T follicular helper cell (primary cell): ENCODE measurements around the gene CD93.

Experiments used
- DNase-seq: peaks from one replicate; pipeline ENCODE4 v3.0.0-alpha.2; 2020; ENCODE audit warnings: low read depth
- total RNA-seq, 2 experiments: gene quantifications; one replicate each; lab custom pipeline; 2026; lab: John Stamatoyannopoulos, UW

CD93 gene, protein sequence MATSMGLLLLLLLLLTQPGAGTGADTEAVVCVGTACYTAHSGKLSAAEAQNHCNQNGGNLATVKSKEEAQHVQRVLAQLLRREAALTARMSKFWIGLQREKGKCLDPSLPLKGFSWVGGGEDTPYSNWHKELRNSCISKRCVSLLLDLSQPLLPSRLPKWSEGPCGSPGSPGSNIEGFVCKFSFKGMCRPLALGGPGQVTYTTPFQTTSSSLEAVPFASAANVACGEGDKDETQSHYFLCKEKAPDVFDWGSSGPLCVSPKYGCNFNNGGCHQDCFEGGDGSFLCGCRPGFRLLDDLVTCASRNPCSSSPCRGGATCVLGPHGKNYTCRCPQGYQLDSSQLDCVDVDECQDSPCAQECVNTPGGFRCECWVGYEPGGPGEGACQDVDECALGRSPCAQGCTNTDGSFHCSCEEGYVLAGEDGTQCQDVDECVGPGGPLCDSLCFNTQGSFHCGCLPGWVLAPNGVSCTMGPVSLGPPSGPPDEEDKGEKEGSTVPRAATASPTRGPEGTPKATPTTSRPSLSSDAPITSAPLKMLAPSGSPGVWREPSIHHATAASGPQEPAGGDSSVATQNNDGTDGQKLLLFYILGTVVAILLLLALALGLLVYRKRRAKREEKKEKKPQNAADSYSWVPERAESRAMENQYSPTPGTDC
- 2.3 to 2.8 reads per million in 2 experiments for total RNA-seq

- DNase-seq = no peak
These were observed at the start of gene CD93 for GRCh38 chr20:23086056-23086566. Gene CD93, minus strand, starts transcription at chr20:23086324. Its CDS starts 132 bp downstream, at chr20:23086192.

- DNase-seq = no peak
These were observed 47.5 kb upstream of the CD93 start for GRCh38 chr20:23133560-23133998.

GRCh38 chr20:23132930-23133559, 46.9 kb upstream of the CD93 start:
- no peak for DNase-seq

GRCh38 chr20:23132293-23132929, 46.3 kb upstream of the CD93 start:
- no peak for DNase-seq

DNA sequence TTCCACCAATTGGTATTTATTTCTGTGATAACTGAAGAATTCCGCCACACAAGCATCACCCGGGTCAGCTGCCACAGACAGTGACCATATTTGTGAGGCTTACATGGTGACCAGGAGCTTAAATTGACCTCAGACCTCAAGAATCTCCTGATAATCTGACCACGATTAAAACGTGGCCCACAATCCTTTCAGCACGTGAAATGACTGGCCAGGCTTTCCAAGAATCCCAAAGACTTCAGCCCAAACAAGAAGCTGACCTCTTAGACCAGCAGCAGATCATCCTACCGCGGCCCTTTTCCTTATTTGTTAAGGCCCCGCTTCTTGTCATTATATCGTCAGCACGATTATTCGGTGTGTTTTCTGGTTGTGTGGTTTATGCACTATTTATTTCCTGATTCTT, 45.6 kb upstream of the CD93 start:
- DNase-seq = no peak

GRCh38 chr20:23130622-23131140, 44.6 kb upstream of the CD93 start:
- no peak for DNase-seq

DNA sequence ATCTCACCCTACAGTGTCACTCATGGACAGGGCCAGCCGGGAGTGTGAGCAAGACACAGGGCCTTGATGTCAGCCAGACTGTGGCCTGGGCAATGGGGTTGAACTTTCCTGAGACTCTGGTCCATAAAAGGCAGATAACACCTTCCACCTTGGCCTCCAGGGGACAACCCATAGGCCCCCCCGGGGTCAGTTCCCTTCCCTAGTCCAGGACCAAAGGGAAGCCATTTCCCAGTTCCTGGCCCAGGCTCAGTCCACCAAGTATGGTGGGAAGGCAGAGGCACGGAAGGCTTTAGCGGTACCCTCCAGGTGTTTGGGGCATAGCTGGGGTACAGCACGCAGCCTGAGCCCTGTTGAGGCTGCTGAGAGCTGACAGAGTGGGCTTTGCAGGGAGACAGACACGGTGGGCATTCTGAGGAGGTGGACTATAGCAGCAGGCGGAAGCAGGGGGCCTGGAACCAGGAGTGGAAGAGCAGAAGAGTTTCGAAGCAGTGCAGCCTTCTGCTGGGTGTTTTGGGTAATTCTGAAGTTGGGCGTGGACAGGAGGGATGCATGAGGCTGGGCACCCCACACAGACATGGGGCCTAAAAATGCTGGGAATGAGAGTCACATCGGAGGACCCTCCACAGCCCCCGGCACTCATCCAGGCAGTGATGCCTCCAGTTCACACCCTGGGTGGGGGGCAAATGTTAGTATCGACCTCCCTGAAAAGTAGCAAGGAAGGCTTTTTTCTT, 43.9 kb upstream of the CD93 start:
- DNase-seq = no peak

- DNase-seq = no peak
These were observed 43.1 kb upstream of the CD93 start for GRCh38 chr20:23129266-23129665.

DNA sequence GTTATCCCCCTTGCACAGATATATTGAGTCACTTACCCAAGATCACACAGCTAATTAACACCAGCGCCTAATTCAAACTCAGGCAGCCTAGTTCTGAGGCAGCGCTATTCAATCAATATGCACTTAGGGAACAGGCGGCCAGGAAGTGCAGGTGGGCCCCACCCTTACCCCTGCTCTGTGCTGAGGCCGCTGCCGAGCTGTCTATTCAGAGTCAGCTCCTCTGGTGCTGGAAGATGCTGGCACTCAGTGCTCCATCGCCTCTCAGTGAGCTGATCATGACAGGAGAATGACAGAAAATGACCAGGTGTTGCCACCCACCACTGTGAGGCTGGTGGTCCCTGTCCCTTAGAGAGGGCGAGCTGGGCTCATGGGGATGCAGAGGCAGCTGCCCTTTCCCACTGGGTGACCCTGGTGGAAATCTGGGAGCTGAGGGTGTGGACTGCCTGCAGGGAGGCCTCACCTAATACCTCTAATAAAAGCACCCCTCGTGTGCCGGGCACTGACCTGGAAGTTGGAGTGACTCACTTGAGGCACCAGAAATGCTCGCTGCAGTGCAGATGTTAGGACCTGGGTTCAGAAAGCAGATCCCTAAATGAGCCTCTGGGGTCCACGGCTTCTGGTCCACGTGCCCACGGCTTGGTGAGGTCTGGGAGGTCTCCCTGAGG, 42.5 kb upstream of the CD93 start:
- no peak for DNase-seq

- DNase-seq = no peak
These were observed 41.6 kb upstream of the CD93 start for GRCh38 chr20:23127506-23128279.

DNA sequence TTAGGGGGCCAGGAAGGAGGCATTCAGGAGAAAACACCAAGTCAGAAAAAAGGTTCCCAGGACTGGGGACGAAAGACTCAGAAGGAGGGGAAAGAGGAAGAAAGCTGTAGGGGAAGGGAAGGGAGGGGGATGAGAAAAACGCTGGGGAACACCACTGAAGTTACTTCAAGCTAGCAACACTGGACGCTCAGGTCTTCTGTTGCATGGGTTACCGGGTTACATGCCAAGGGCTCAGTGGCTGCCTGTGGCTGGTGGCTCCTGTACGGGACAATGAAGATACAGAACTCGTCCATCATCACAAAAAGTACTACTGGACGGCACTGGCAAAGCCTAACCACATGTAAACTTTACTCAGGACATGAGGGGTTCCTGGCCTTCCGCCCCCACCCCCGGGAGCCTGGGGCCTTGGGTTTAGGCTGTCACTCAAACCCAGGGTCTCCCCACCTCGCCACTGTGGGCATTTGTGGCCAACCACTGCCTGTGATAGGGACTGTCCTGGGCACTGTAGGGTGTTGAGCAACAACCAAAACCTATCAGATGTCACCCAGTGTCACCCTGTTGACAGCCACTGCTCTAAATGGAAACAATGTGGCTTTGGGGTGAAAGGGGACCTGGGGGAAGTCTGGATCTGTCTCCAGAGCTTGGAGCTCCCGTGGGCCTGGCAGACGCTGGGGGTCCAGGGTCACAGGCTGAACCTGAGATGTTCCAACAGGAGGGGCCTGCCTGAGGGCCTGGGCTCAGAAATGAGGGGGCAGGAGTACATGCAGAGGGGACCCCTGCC, 40.3 kb upstream of the CD93 start:
- no peak for DNase-seq

DNA sequence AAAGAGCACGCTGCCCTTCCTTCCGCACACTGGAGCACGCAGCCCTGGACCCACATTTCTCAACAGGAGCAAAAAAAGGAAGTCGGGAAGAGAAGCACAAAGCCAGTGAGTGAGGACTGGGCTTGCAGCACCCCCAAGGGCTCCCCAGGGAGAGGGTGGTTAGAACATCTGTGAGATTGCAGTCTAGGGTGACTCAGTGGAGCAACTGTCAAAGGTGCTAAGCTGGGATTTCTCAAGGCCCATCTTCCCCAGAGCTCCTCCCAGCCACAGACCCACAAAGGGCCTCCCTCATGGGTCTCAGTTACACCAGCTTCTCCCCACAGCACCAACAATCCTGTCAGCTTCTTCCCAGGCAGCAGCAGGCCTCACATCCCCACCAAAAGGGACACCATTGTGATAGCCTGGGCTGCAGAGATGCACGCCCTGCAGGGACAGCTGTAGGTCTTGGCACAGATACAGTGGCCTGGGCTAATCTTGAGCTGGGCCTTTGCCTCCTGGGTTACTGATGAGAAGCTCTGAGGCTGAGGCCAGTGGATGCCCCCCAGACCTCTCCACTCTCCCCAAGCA, 39.6 kb upstream of the CD93 start:
- no peak for DNase-seq

DNA sequence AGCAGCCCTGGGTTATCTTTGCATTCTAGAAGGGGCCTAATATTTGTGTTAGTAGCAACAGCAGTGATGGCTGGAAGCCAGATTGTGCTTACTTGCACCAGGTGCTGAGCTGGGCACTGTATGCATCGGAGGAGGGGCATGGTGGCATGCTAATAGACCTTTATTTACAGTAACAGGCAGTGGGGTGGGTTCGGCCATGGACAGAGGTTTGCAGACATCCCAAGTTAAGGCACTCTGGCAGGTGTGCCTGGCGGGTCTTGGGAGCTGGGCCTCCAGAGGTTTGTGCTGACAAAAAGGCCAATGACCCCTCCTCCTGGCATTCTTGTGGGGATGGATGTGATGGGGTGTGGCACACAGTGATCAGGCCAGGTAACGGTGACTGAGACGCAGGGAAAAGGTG, 39.0 kb upstream of the CD93 start:
- no peak for DNase-seq

GRCh38 chr20:23123886-23124285, 37.8 kb upstream of the CD93 start:
- DNase-seq = no peak

DNA sequence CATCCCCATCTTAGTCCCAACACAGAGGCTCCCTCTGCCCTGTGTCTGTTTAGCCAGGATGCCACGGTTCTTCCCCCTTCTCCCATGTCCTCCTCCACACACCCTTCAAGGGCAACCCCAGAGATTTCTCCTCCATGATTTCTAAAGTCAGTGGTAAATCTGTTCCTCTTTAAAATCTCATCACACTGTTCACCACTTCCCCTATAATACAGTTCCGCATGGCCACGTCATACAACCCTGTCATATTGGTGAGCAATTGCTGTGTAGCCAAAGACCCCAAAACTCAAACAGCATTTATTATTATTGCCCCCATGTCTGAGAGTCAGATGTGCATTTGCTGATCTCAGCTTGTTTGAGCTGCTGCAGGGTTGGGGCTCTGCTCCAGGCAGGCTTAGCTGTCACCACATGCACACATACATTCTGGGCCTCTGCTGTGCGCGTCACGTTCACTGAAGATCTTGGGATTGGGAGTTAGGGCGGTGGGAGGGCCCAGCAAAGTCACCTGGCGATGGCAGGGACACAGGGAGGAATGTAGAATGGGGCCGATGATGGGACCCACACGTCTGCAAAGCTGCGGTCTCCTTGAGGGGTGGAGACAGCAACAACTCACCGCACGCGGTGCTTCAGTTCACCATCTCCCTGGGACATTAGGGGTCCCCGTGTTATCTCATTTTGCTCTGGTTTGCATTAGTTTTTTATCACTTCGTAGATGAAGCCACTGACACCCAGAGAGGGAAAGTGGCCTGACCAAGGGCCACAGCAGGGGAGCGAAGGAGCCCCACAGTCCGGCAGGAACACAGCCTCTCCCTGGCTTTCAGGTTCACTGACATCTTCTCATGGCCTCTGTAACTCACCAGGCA, 36.9 kb upstream of the CD93 start:
- no peak for DNase-seq

- no peak for DNase-seq
These were observed 36.2 kb upstream of the CD93 start for GRCh38 chr20:23122321-23122720.

DNA sequence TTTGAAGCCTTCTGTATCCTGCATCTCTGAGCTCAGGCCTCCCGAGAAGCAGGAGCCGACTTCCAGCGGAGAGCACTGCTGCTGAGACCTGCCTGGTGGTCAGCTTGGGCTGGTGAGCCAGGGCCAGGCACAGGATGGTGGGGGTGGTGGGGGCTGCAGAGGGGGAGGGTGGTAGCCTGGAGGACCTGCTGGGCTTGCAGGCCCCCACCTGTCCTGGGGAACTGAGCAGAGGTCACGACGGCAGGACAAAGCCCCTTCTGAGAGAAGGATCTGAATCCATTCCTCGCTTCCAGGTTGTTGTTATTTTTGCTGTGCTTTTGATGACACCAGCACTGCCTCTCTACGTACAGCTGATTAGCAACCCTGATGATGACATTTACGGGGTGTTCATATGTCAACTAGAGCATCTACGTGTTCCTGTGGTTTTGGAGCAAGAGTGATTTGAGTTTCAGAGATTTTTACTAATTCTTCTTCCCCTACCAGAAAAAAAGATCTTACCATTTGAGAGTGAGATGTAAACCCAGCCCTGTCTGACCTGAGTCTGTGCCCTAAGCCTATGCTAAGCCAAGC, 35.7 kb upstream of the CD93 start:
- DNase-seq = no peak
